GM18499 (cell line): ENCODE measurements around the gene CRTC3.
"Not testable (repeated sequence)": the region's sequence is repeated elsewhere in the genome, so short reads cannot be mapped to it uniquely, and the experiment has no call there.

Experiments used
- ATAC-seq: cut with Tn5 transposase; IDR thresholded peaks from one replicate; pipeline ENCODE4 v1.9.1; 2021; ENCODE audit warnings: moderate number of reproducible peaks; ENCODE audit not compliant: insufficient read depth, unreplicated experiment

Gene CRTC3

GRCh38 chr15:90644952-90645725 is 115.4 kb downstream of the CRTC3 start:
- no peak for ATAC-seq

GRCh38 chr15:90645873-90646575 is 116.3 kb downstream of the CRTC3 start:
- no peak for ATAC-seq

- no peak for ATAC-seq
These were observed 117.1 kb downstream of the CRTC3 start for GRCh38 chr15:90646662-90647305.

- ATAC-seq: no peak
These were observed 117.6 kb downstream of the CRTC3 start for GRCh38 chr15:90647326-90647725.

- ATAC-seq: no peak
These were observed 118.7 kb downstream of the CRTC3 start for GRCh38 chr15:90648137-90649070.

GRCh38 chr15:90650117-90650955 is 120.6 kb downstream of the CRTC3 start:
- no peak for ATAC-seq

- no peak for ATAC-seq
These were observed 121.4 kb downstream of the CRTC3 start for GRCh38 chr15:90650956-90651689.

GRCh38 chr15:90654233-90655136 is 124.8 kb downstream of the CRTC3 start:
- no peak for ATAC-seq

- not testable (repeated sequence) for ATAC-seq
These were observed 127.9 kb downstream of the CRTC3 start for GRCh38 chr15:90657520-90658172.

- no peak for ATAC-seq
These were observed 129.8 kb downstream of the CRTC3 start for GRCh38 chr15:90659481-90659880.

GRCh38 chr15:90660195-90660998 is 130.7 kb downstream of the CRTC3 start:
- ATAC-seq: peak; percentile 33

- ATAC-seq: not testable (repeated sequence)
These were observed 131.2 kb downstream of the CRTC3 start for GRCh38 chr15:90660999-90661330.

- ATAC-seq: not testable (repeated sequence)
These were observed 134.3 kb downstream of the CRTC3 start for GRCh38 chr15:90664081-90664461.

GRCh38 chr15:90664650-90665287 is 135.0 kb downstream of the CRTC3 start:
- no peak for ATAC-seq

- peak; percentile 37 for ATAC-seq
These were observed 135.8 kb downstream of the CRTC3 start for GRCh38 chr15:90665288-90666134.
